Ovary (tissue), 3 donors: ENCODE data around the gene TMEM145.
"Not testable (repeated sequence)": the region's sequence is repeated elsewhere in the genome, so short reads cannot be mapped to it uniquely, and the experiment has no call there.

Source experiments
- CTCF ChIP-seq, 3 donors: fragments of 450-650 bp in 2 of 3; fragments of 200-600 bp in 1 of 3; IDR thresholded peaks; one replicate each; pipeline versions ENCODE4 v1.5.1 to v1.8.0; 2016 to 2022; ENCODE audit warnings: antibody characterized with exemption in 3 of 3, mild to moderate bottlenecking in 1 of 3
- EP300 ChIP-seq: sonication (generic); formaldehyde crosslinking; IDR thresholded peaks from one replicate; pipeline ENCODE4 v1.6.1; 2017; ENCODE audit warnings: antibody characterized with exemption
- POLR2A ChIP-seq: fragments of 450-650 bp; IDR thresholded peaks from one replicate; pipeline ENCODE4 v1.6.1; 2017; ENCODE audit warnings: antibody characterized with exemption, mild to moderate bottlenecking, moderate library complexity
- donor health status: DM: no; HTN: no; CAD: no.

GRCh38 chr19:42266105-42266504, 47.0 kb upstream of the TMEM145 start:
- TF ChIP-seq POLR2A; CTCF (IDR thresholded peaks at IDR 0.05); EP300: not testable (repeated sequence)
